ENCODE measurements around the gene NCOA3. TPM values are rescaled to one million over a fixed set of nuclear protein-coding genes. Genes with fewer than 3 reads are reported as not detected.
A peak's percentile ranks its signal among the peaks of the same experiment; 100 is the strongest.
"Not testable (repeated sequence)": the region's sequence is repeated elsewhere in the genome, so short reads cannot be mapped to it uniquely, and the experiment has no call there.

NCOA3 gene
- total RNA-seq, 1 donor from 2014 or later = 187 TPM

DNA sequence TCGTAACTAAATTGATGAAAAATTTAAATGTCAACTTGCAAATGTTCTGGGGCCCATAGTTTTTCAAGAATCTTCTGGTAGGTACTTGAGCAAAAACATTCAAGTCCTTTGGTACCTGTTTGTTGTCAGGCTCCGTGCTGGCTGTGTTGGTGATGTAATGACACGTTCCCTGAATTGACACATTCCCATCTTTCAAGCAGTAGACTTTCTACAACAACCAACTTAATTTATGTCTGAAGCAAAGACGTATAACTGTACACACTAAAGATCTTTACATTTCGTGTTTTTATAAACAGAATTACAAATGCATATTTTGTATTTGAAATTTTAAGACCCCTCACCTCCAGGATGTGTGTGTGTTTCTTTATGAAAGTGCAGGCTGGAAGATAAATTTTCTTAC is 49.5 kb downstream of the NCOA3 start:
- intact Hi-C loops (cut with micrococcal nuclease) = no loop called here
- CTCF ChIA-PET = no interaction called here
- no peaks in the 10 kb centered on the region for H3K27me3 Mint-ChIP-seq
- H3K27ac Mint-ChIP-seq = peak overlapping the region; percentile 46
- H3K4me3 Mint-ChIP-seq = no peak overlapping the region
- peaks cover 56% of the 10 kb centered on the region for H3K4me1 Mint-ChIP-seq
- TF ChIP-seq, protein P1, sequence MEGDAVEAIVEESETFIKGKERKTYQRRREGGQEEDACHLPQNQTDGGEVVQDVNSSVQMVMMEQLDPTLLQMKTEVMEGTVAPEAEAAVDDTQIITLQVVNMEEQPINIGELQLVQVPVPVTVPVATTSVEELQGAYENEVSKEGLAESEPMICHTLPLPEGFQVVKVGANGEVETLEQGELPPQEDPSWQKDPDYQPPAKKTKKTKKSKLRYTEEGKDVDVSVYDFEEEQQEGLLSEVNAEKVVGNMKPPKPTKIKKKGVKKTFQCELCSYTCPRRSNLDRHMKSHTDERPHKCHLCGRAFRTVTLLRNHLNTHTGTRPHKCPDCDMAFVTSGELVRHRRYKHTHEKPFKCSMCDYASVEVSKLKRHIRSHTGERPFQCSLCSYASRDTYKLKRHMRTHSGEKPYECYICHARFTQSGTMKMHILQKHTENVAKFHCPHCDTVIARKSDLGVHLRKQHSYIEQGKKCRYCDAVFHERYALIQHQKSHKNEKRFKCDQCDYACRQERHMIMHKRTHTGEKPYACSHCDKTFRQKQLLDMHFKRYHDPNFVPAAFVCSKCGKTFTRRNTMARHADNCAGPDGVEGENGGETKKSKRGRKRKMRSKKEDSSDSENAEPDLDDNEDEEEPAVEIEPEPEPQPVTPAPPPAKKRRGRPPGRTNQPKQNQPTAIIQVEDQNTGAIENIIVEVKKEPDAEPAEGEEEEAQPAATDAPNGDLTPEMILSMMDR (IDR thresholded peaks at IDR 0.05) = no peak
- no peak for DNase-seq
- ATAC-seq (ENCODE audit: low read depth) = no peak
- POLR2A ChIA-PET = no interaction called here
- H3K9me3 Mint-ChIP-seq = peaks cover 2% of the 10 kb centered on the region
- peaks cover 49% of the 10 kb centered on the region for H3K36me3 Mint-ChIP-seq (ENCODE audit: low read depth)

DNA sequence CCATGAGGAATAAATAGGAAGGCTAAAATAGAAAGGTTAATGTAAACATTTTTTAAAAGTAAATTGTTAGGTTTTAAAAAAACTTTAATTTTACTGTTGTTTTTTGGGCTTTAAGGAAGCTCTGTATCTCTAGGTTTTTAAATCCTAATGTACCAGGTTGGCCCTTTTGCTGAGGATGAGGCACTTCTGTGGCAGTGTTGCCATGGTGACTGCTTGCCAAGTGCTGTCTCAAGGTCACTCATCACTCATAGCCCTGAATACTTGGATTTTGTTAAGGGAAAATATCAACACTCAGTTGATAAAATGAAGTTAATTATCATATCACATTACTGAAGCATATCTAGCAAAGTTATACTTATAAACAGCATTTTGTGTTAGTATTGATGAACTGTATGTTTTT is 50.2 kb downstream of the NCOA3 start:
- intact Hi-C loops (cut with micrococcal nuclease) = no loop called here
- Mint-ChIP-seq H3K9me3 (peaks cover 2% of the 10 kb centered on the region), H3K27ac (peak overlapping the region; percentile 53), H3K4me3 (no peak overlapping the region), H3K27me3 (no peaks in the 10 kb centered on the region), H3K4me1 (peaks cover 58% of the 10 kb centered on the region), H3K36me3 (ENCODE audit: low read depth) (peaks cover 47% of the 10 kb centered on the region)
- CTCF ChIA-PET = no interaction called here
- DNase-seq (no peak), ATAC-seq (ENCODE audit: low read depth) (no peak)
- POLR2A ChIA-PET = interaction anchor here (1.4 kb wide), 1 partner anchor 17 kb away, joined by 3 read pairs; no protein-coding TSS in a partner anchor
- TF ChIP-seq, protein P1 (IDR thresholded peaks at IDR 0.05) = no peak

DNA sequence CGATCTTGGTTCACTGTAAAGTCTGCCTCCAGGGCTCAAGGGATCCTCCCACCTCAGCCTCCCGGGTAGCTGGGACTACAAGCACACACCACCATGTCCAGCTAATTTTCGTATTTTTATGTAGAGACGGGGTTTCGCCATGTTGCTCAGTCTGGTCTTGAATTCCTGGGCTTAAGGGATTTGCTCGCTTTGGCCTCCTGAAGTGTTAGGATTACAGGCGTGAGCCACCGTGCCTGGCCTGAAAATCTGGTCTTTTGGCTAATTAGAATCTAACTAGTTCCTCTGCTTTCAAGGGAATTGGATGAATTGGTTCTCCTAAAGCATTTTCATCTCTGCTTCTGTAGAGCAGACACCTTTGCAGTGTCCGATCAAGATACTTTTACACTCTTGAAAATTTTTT is 51.3 kb downstream of the NCOA3 start:
- ATAC-seq (ENCODE audit: low read depth) (no peak), DNase-seq (no peak)
- intact Hi-C loops (cut with micrococcal nuclease) = no loop called here
- H3K27ac Mint-ChIP-seq = no peak overlapping the region
- TF ChIP-seq, protein P1 (IDR thresholded peaks at IDR 0.05) = no peak
- POLR2A ChIA-PET = interaction anchor here (1.4 kb wide), 1 partner anchor 15 kb away, joined by 3 read pairs; no protein-coding TSS in a partner anchor
- peaks cover 65% of the 10 kb centered on the region for H3K4me1 Mint-ChIP-seq
- H3K9me3 Mint-ChIP-seq = peaks cover 2% of the 10 kb centered on the region
- peaks cover 47% of the 10 kb centered on the region for H3K36me3 Mint-ChIP-seq (ENCODE audit: low read depth)
- CTCF ChIA-PET = no interaction called here
- no peak overlapping the region for H3K4me3 Mint-ChIP-seq
- H3K27me3 Mint-ChIP-seq = no peaks in the 10 kb centered on the region

DNA sequence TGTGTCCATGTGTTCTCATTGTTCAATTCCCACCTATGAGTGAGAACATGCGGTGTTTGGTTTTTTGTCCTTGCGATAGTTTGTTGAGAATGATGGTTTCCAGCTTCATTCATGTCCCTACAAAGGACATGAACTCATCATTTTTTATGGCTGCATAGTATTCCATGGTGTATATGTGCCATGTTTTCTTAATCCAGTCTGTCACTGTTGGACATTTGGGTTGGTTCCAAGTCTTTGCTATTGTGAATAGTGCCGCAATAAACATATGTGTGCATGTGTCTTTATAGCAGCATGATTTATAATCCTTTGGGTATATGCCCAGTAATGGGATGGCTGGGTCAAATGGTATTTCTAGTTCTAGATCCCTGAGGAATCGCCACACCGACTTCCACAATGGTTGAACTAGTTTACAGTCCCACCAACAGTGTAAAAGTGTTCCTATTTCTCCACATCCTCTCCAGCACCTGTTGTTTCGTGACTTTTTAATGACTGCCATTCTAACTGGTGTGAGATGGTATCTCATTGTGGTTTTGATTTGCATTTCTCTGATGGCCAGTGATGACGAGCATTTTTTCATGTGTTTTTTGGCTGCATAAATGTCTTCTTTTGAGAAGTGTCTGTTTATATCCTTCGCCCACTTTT is 52.0 kb downstream of the NCOA3 start:
- H3K4me1 Mint-ChIP-seq = peaks cover 69% of the 10 kb centered on the region
- H3K4me3 Mint-ChIP-seq; ATAC-seq (ENCODE audit: low read depth); CTCF ChIA-PET; H3K9me3 Mint-ChIP-seq; intact Hi-C loops (cut with micrococcal nuclease); DNase-seq; H3K27me3 Mint-ChIP-seq; POLR2A ChIA-PET; H3K27ac Mint-ChIP-seq: not testable (repeated sequence)
- peaks cover 50% of the 10 kb centered on the region for H3K36me3 Mint-ChIP-seq (ENCODE audit: low read depth)

DNA sequence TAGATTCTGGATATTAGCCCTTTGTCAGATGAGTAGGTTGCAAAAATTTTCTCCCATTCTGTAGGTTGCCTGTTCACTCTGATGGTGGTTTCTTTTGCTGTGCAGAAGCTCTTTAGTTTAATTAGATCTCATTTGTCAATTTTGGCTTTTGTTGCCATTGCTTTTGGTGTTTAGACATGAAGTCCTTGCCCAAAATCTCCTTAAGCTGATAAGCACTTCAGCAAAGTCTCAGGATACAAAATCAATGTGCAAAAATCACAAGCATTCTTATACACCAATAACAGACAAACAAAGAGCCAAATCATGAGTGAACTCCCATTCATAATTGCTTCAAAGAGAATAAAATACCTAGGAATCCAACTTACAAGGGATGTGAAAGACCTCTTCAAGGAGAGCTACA is 52.6 kb downstream of the NCOA3 start:
- H3K27me3 Mint-ChIP-seq; ATAC-seq (ENCODE audit: low read depth); CTCF ChIA-PET; DNase-seq; intact Hi-C loops (cut with micrococcal nuclease); POLR2A ChIA-PET; H3K27ac Mint-ChIP-seq; H3K4me3 Mint-ChIP-seq; H3K9me3 Mint-ChIP-seq: not testable (repeated sequence)
- H3K36me3 Mint-ChIP-seq (ENCODE audit: low read depth) = peaks cover 54% of the 10 kb centered on the region
- H3K4me1 Mint-ChIP-seq = peaks cover 72% of the 10 kb centered on the region

DNA sequence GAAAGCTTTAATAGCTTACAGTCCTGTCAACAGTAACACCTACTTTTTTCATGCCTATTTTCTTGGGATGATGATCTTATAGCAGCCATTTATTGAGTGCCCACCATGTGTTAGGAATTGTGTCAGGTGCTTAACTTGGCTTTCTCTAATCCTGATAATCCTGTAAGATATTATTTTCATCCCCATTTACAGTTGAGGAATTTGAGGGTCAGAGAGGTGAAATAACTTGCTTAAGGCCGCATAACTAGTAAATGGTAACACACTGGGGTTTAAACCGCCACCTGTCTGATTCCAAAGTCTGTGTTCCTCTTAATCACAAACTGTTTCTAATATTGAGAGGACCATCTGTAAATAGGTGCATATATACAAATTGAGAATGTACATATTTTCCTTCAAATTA is 55.5 kb downstream of the NCOA3 start:
- Mint-ChIP-seq H3K27me3 (no peaks in the 10 kb centered on the region), H3K36me3 (ENCODE audit: low read depth) (peaks cover 40% of the 10 kb centered on the region), H3K9me3 (peaks cover 2% of the 10 kb centered on the region), H3K27ac (no peak overlapping the region), H3K4me3 (no peak overlapping the region), H3K4me1 (peaks cover 75% of the 10 kb centered on the region)
- ChIA-PET CTCF (no interaction called here), POLR2A (no interaction called here)
- intact Hi-C loops (cut with micrococcal nuclease) = no loop called here
- no peak for DNase-seq
- ATAC-seq (ENCODE audit: low read depth) = no peak
- TF ChIP-seq, protein P1 (IDR thresholded peaks at IDR 0.05) = no peak

Data from activated B cell treated with CpG ODN at 0.5 μM for 24 hours (primary cell).